K562 (cell line): ENCODE data around the gene SLC34A3. TPM values are rescaled to one million over a fixed set of nuclear protein-coding genes. Genes with fewer than 3 reads are reported as not detected.

Experiments used
- CREBBP ChIP-seq: IDR thresholded peaks from one replicate; pipeline ENCODE4 v1.6.1; 2012; ENCODE audit warnings: low read depth, mild to moderate bottlenecking, control low read depth, inconsistent platforms, low read length
- DPF2 ChIP-seq: fragments of 450-650 bp; IDR thresholded peaks from 2 replicates; pipeline ENCODE4 v1.6.1; 2016
- ERF ChIP-seq: fragments of 450-650 bp; formaldehyde crosslinking; IDR thresholded peaks from 2 replicates; pipeline ENCODE4 v1.4.0; 2020; ENCODE audit warnings: mild to moderate bottlenecking, mixed read lengths
- EZH2 ChIP-seq: IDR thresholded peaks from 2 replicates; pipeline ENCODE4 v1.6.1; 2012; ENCODE audit warnings: low read depth, mild to moderate bottlenecking, inconsistent platforms, low read length, borderline replicate concordance
- HNRNPK ChIP-seq: fragments of 200-400 bp; formaldehyde crosslinking; IDR thresholded peaks from one replicate; pipeline ENCODE4 v1.6.1; 2018; ENCODE audit warnings: mild to moderate bottlenecking, low read depth, low read length; ENCODE audit not compliant: poor library complexity, severe bottlenecking
- HOXB6 ChIP-seq: fragments of 250-450 bp; sonication (Bioruptor Pico); IDR thresholded peaks from 2 replicates; pipeline ENCODE4 v1.5.1; 2022; ENCODE audit warnings: mild to moderate bottlenecking, borderline replicate concordance
- JUND ChIP-seq, 2 experiments: IDR thresholded peaks; 2 replicates in 1 of 2; 3 replicates in 1 of 2; pipeline ENCODE4 v1.6.1; 2011; ENCODE audit warnings: borderline replicate concordance in 2 of 2, low read depth in 2 of 2, low read length in 2 of 2, improper control_type of control experiment in 1 of 2, missing biosample characterization in 1 of 2, missing genetic modification characterization in 1 of 2, missing genetic modification reagents in 1 of 2
- KHSRP ChIP-seq: fragments of 450-650 bp; IDR thresholded peaks from 2 replicates; pipeline ENCODE4 v1.6.1; 2017
- MNT ChIP-seq, 2 experiments: fragments of 450-650 bp; conservative IDR thresholded peaks; 2 replicates each; pipeline ENCODE4 v1.6.1; 2017; ENCODE audit warnings: mild to moderate bottlenecking in 2 of 2, moderate library complexity in 2 of 2
- MTA3 ChIP-seq: fragments of 450-650 bp; formaldehyde crosslinking; IDR thresholded peaks from 2 replicates; pipeline ENCODE4 v1.6.1; 2017; ENCODE audit warnings: mild to moderate bottlenecking, borderline replicate concordance
- NR2F6 ChIP-seq: fragments of 450-650 bp; formaldehyde crosslinking; IDR thresholded peaks from 2 replicates; pipeline ENCODE4 v1.4.0; 2020; ENCODE audit warnings: mild to moderate bottlenecking
- RNF2 ChIP-seq: sonication (generic); IDR thresholded peaks from 2 replicates; pipeline ENCODE4 v1.6.1; 2016
- SMARCE1 ChIP-seq: fragments of 450-650 bp; IDR thresholded peaks from 2 replicates; pipeline ENCODE4 v1.7.1; 2016; ENCODE audit warnings: mild to moderate bottlenecking
- STAT5A ChIP-seq: IDR thresholded peaks from 2 replicates; pipeline ENCODE4 v1.6.1; 2012; ENCODE audit warnings: low read length, inconsistent platforms, borderline replicate concordance
- TAF1 ChIP-seq: IDR thresholded peaks from 2 replicates; pipeline ENCODE4 v1.6.1; 2011; ENCODE audit warnings: mild to moderate bottlenecking, low read length, moderate library complexity; ENCODE audit not compliant: insufficient read depth, control insufficient read depth, severe bottlenecking; ENCODE audit errors: extremely low read depth
- TAL1 ChIP-seq: fragments of 450-650 bp; IDR thresholded peaks from 2 replicates; pipeline ENCODE4 v1.6.1; 2016; ENCODE audit warnings: mild to moderate bottlenecking
- TRIM25 ChIP-seq: fragments of 450-650 bp; IDR thresholded peaks from 2 replicates; pipeline ENCODE4 v1.7.0; 2016; ENCODE audit warnings: borderline replicate concordance
- ZC3H8 ChIP-seq: fragments of 450-650 bp; IDR thresholded peaks from 2 replicates; pipeline ENCODE4 v1.6.1; 2017
- ZNF23 ChIP-seq: fragments of 250-450 bp; sonication (Bioruptor Pico); IDR thresholded peaks from 2 replicates; pipeline ENCODE4 v1.4.0; 2020; ENCODE audit warnings: mild to moderate bottlenecking
- ZNF263 ChIP-seq: sonication (generic); formaldehyde crosslinking; IDR thresholded peaks from 2 replicates; pipeline ENCODE4 v1.8.0; 2022; ENCODE audit warnings: mild to moderate bottlenecking, missing genetic modification reagents, borderline replicate concordance
- polyA plus RNA-seq, 8 experiments: library from polyadenylated mRNA; depleted of rRNA in 4 of 8; stranded (reverse) in 5 of 8; unstranded in 3 of 8; fragments of >200 nt; fragmentation: Nextera tagmentation in 2 of 8; fragmentation: Illumina TruSeq in 1 of 8; extraction: Ambion mirVana in 2 of 8; extraction: Trizol in 1 of 8; gene quantifications; 2 replicates each; pipeline versions ENCODE4 v1.2.1 to v1.2.3, GENCODE V29; 2011 to 2014; ENCODE audit warnings: inconsistent platforms in 1 of 8, missing spikeins in 1 of 8
- total RNA-seq, 7 experiments: library from RNA; depleted of rRNA in 6 of 7; stranded (reverse); fragments of >200 nt in 6 of 7; fragmentation: Illumina TruSeq in 2 of 7; extraction: Trizol in 2 of 7; gene quantifications; 2 replicates each; pipeline versions ENCODE4 v1.2.1 to v1.2.3, GENCODE V29; 2011 to 2021; ENCODE audit warnings: low replicate concordance in 1 of 7
- TF ChIP-seq, protein P1 (sequence below), 3 experiments: IDR thresholded peaks in 2 of 3; conservative IDR thresholded peaks in 1 of 3; 2 replicates each; pipeline ENCODE4 v1.5.1; 2011 to 2012; ENCODE audit warnings: low read length in 3 of 3, mild to moderate bottlenecking in 3 of 3, control low read depth in 2 of 3, improper control_type of control experiment in 1 of 3, inconsistent platforms in 1 of 3, low read depth in 1 of 3, mixed read lengths in 1 of 3, moderate library complexity in 1 of 3; ENCODE audit not compliant: insufficient read depth in 2 of 3

SLC34A3 gene
- total and polyA plus RNA-seq, 9 of the 15 experiments (the other 6 are each of a cell fraction or from before 2014, with no cell fraction given), result not detected

DNA sequence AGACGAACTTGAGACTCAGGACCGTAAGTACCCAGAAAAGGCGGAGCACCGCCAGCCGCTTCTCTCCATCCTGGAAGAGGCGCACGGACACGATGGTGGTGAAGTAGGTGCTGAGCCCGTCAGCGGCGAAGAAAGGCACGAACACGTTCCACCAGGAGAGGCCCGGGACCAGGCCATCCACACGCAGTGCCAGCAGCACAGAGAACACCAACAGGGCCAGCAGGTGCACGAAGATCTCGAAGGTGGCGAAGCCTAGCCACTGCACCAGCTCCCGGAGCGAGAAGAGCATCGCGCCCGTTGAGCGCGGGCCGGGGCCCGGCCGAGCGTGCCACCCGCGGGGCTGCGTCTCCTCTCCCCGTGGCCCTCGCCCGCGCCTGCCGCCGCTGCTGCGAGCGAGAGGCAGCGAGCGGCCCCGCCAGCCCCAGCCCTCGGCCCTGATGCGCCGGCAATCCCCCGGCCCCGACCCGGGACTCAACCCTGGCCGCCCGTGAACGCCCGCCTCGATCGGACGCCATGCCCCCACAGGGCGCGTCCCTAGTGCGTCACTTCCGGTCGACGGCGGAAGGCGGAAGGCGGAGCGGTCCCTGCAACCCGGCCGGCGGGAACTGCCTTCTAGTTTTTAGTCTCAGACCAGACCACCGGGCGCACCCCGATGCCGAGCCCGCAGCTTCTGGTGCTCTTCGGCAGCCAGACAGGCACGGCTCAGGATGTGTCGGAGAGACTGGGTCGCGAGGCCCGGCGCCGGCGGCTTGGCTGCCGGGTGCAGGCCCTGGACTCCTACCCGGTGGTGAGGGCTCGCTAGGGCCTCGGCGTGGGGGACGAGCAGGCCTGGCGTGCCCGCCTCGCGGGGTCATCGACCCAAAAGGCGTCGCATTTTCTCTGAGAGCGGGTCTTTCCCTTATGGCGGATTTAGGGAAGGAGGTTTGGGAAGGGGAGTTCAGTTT is 25.3 kb upstream of the SLC34A3 start, which contains the start of the genes NDOR1 and TMEM203 (continued):
- TF ChIP-seq MNT (conservative IDR thresholded peaks at IDR 0.05) (peak; percentile 78 to 92), TAF1 (peak; percentile 90), ZNF263 (CRISPR knock-in tag) (no peak), STAT5A (no peak), HNRNPK (no peak), KHSRP (0 out of 2 replicates have a peak, but pooled peaks have one; percentile 56), EZH2 (no peak), ZC3H8 (no peak), DPF2 (no peak), CREBBP (no peak), ZNF23 (CRISPR knock-in tag) (no peak), JUND (IDR thresholded peaks at IDR 0.05; ENCODE audit: borderline replicate concordance, low read depth, low read length) (0 out of 2 replicates have a peak, but pooled peaks have one; percentile 44), JUND (tag; IDR thresholded peaks at IDR 0.05; ENCODE audit: borderline replicate concordance, low read depth, low read length) (no peak), NR2F6 (no peak), RNF2 (0 out of 2 replicates have a peak, but pooled peaks have one; percentile 22), ERF (no peak), MTA3 (no peak; the same call in 1 of the 2 replicates), HOXB6 (no peak), TRIM25 (no peak), TAL1 (no peak), SMARCE1 (no peak)
- TF ChIP-seq, protein P1, sequence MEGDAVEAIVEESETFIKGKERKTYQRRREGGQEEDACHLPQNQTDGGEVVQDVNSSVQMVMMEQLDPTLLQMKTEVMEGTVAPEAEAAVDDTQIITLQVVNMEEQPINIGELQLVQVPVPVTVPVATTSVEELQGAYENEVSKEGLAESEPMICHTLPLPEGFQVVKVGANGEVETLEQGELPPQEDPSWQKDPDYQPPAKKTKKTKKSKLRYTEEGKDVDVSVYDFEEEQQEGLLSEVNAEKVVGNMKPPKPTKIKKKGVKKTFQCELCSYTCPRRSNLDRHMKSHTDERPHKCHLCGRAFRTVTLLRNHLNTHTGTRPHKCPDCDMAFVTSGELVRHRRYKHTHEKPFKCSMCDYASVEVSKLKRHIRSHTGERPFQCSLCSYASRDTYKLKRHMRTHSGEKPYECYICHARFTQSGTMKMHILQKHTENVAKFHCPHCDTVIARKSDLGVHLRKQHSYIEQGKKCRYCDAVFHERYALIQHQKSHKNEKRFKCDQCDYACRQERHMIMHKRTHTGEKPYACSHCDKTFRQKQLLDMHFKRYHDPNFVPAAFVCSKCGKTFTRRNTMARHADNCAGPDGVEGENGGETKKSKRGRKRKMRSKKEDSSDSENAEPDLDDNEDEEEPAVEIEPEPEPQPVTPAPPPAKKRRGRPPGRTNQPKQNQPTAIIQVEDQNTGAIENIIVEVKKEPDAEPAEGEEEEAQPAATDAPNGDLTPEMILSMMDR (IDR thresholded peaks at IDR 0.05 in 2 of 3, conservative IDR thresholded peaks at IDR 0.05 in 1 of 3; ENCODE audit: insufficient read depth in 2 of 3, low read depth in 1 of 3, low read length in 3 of 3), result no peak
